Medulla oblongata (tissue), 1 donor: ENCODE results near the gene C1orf122.

Experiments used
- DNase-seq: peaks from one replicate; pipeline ENCODE4 v3.0.0-alpha.2; 2015; ENCODE audit errors: extremely low spot score

Gene C1orf122

DNA sequence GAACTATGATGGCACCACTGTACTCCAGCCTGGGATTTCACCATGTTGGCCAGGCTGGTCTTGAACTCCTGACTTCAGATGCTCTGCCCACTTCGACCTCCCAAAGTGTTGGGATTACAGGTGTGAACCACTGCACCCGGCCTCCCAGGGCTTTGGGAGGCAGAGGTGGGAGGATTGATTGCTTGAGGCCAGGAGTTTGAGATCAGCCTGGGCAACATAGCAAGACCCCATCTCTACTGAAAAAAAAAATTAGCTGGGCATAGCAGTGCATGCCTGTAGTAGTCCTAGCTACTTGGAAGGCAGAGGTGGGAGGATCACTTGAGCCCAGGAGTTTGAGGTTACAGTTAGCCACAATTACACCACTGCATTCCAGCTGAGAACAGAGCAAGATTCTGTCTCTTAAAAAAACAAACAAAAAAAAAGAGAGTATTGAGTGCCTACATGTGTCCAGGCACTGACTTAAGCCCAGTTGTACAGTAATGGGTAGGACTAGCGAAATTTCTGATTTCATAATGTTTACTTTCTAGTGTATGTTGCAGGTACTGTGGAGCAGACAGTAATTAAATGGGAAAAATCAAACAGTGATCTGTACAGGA lies 9.7 kb upstream of the C1orf122 start:
- DNase-seq = no peak

DNA sequence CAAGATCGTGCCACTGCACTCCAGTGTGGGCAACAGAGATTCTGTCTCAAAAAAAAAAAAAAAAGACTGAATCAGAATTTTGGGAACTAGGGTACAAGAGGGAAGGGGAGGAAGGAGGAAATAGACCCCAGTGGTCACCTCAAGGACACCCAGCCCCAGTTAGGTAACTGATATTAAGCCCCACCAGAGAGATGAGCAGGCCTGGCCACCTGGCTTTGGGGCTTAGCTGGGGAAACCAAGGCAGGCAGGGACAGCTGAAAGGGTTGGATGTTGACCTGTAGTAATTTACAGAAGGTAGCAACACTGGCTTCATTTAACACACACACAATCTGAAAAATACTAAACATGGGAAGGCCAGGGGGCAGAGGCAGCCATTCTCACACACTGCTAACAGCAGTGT lies 5.2 kb upstream of the C1orf122 start:
- no peak for DNase-seq

DNA sequence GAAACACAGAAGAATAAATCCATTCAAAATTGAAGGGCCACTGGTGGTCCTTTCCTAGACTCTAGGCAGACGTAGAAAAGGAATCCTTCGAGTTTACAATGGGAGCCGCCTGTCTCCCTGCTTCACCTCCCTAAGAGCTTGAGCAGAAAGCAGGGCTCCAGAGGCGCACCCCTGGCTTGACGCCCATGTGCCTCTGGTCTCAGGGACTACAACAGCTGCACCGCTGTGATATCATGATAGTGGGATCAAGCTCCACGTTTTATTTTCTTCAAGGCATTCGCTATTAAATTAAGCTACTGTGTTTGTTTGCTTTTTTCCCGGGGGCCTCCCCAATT lies 403 bp upstream of the C1orf122 start:
- no peak for DNase-seq

DNA sequence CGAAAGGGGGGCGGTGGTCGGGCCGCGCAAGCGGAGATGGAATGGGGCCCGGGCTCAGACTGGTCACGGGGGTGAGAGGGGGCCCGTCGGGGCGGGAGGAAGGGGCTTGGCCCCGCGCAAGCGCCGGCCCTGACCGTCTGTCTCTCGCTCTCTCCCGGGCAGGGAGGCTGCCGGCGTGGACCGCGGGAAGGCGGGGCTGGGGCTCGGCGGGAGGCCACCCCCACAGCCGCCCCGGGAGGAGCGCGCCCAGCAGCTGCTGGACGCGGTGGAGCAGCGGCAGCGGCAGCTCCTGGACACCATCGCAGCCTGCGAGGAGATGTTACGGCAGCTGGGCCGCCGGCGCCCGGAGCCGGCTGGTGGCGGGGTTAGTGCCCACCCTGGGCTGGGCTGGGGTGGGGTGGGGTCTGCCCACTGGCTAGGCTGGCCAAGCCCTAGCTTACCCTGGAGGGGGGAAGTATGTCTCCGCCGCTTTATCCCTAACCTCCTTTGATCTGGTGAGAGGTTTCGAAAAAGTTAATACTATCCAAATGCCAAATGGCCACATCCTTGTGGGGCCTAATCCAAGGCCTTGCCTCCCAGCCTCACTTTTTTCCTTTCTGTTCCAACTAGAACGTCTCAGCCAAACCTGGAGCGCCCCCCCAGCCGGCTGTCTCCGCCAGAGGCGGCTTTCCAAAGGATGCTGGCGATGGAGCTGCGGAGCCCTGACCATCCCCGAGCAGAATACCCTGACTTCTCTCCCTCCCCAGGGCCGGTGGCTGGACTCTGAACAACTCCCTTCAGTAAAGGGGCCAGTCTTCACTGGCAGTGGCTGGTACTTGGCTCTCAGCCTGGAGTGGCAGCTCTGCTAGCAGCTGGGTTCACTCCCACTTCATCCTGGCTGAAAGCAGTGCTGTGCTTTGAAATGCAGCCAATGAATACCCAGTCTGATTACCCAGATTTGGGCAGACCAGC lies 1.1 kb downstream of the C1orf122 start:
- DNase-seq = peak; percentile 97

DNA sequence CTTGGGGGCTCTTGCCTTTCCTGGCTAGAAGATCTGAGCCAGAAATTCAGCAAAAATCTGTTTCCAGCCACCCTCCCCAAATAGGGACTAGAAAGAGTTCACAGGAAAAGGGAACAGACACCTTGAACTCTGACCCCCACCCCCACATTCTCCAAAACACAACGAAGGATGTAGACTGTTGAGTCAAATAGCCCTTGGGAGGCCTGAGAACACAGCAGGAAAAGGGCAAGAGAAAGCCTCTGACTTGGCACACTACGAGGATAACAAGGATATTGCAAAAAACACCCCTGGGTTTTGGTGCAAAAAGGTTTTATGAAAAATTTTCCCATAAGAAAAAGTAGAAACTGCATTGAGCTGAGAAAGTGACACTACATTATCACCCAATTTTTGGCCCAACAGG lies 2.4 kb downstream of the C1orf122 start:
- no peak for DNase-seq

DNA sequence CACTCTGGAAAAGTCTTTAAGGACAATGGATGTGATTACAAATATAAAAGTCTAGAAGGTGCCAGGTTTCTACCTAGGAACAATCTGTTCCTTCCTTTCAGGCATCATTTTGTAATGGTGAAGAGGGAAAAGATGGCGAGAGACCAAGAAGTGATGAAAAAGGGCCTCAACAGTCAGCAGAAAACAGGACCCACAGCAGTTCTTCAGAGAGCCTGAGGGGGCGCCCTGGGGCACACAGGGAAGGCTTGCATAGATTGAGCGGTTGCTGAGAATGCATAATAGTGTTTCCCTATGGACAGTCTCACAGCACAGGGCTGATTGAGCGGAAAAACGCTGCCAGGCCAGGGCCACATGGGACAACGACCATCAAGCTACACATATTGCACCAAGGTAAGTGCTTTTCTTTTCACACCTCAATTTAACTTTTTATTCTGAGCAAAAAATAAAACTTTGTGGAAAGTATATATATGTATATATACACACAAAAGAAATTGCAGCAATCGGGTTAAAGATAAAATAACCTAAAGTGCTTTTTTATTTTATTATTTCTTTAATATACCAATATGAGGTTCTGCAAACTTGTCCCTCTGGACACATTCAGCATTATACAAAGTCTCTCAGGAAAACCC lies 3.6 kb downstream of the C1orf122 start:
- peak; percentile 84 for DNase-seq

DNA sequence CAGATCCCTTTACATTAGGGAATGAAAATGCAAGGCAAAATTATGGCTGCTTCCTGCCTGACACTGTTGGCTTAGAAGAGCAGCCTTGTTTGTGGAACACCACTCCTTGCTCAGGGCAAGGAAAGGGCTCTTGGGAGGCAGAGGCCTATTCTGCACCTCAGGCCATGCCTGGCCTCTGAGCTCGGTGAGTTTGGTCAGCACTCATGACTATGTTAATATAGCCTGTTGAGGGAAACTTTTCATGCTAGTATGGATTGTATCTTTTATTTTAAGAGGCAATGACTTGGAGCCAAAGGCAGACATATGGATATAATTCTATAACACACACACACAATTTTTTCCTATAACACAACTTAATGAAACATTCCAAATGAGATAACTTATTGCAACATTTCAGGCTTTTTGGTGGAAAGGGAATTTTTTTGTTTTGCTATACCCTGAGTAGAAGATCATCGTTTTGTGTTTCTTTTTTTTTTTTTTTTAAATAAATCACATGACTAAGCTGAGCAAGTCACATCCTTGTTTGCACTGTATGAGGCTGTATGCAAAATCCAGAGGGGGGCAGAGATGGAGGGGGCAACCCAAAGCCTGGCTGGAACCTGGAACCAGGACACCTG lies 6.0 kb downstream of the C1orf122 start:
- DNase-seq = no peak

DNA sequence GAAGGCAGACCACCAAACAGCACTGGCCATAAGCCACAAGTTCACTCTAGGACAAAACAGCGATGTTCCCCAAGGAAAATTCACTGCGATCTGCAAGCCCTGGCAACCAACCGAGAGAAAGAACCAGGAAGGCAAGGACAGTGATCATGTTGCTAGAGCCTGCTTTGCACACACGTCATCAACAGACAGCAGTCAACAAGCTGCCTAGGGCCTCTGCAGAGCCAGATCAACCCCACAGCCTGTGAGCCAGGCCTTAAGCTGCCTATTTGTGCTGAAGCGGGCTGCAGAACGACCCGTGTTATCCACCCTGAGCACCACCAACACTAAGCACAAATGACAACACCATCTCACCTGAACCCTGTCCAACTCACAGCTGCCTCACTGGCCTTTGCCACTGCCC lies 6.7 kb downstream of the C1orf122 start:
- DNase-seq = peak; percentile 66

DNA sequence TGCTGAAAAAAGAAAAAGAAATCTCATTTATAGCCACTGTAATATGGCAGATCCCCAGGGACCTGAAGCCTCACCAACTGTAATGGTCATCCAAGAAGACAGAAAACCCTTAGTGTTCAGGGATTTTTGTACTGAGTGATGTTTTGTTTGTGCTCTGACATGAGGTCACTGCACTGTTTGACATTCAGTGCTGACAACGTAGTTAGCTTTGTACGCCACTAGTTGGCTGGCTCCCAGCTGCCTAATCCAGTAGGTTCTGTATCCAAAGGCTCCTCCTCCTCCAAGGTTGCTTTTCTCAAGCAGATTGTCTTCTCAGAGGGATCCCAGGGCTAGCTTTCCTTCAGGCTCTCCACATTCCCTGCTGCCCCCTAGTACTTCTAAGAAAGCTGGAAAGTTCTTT lies 9.9 kb downstream of the C1orf122 start:
- DNase-seq = peak; percentile 85

DNA sequence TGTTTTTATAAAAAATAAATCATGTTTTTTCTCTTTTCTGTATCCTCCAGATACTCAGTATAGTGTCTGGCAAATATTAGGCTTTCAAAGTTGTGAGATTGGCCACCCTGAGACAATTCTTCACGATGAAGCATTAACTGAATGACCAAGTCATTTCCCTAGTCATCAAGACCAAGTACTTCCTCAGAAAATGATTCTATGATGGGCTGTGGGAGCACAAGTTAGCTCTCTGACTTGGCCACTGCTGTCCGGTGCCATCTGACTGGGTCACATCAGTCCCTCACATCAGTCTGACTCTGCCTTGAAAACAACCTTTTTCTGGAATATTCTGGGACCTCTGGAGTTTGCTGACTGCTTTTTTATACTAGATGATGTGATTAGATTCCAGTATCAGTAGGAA lies 13.9 kb downstream of the C1orf122 start:
- DNase-seq = no peak

DNA sequence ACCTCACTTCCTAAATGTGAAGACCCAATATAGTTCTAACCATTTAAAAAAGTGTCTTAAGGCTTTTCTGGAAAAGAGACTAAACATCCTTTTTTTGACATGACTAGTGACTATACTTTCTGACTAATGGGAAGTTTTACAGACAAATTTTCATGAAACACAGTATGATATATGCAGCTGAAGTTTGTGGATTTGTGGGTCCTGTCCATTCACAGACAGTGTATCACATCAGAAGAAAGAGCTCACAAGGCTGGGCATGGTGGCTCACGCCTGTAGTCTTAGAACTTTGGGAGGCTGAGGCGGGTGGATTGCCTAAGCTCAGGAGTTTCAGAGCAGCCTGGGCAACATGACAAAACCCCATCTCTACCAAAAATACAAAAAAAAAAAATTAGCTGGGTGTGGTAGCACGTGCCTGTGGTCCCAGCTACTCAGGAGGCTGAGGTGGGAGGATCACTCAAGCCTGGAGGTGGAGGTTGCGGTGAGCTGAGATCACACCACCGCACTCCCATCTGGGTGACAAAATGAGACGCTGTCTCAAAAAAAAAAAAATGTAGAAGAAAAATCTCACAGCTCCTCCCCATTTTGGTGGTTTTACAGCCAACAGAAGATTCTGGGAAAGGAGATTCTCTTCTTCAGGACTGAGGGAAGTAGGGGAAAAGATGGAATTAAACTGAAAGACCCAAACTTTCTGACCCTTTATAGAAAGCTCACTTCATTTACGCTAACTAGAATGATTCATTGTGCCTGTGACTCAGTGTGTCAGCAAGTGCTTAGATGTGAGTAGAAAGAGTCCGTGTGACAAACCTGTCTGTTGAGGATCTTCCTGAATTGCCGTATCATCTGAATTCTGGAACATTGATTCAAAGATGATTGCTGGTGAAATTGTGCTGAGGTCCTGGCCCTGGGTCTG lies 15.6 kb downstream of the C1orf122 start:
- DNase-seq = no peak

DNA sequence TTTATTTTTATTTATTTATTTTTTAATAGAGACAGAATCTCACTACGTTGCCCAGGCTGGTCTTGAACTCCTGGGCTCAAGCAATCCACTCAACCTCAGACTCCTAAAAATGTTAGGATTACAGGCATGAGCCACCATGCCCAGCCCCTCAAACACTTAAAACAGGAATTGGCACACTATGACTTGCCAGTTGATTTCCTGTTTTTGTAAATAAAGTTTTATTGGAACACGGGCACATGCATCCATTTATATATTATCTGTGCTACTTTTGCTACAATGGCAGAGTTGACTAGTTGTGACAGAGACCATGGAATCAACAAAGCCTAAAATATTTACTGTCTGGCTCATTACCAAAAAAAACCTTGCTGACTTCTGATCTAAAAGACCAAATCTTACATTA lies 16.4 kb downstream of the C1orf122 start:
- no peak for DNase-seq

DNA sequence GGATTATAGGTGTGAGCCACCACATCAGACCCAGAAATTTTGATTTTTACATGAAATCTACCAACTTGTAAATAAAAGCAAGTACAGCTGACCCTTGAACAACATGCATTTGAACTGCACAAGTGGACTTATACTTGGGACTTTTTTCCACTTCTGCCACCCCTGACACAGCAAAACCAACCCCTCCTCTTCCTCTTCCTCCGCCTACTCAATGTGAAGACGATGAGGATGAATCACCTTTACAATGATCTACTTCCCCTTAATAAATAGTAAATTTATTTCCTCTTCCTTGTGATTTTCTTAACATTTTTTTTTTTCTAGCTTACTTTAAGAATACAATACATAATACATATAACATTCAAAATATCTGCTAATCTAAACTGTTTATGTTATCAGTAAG lies 17.9 kb downstream of the C1orf122 start:
- no peak for DNase-seq

DNA sequence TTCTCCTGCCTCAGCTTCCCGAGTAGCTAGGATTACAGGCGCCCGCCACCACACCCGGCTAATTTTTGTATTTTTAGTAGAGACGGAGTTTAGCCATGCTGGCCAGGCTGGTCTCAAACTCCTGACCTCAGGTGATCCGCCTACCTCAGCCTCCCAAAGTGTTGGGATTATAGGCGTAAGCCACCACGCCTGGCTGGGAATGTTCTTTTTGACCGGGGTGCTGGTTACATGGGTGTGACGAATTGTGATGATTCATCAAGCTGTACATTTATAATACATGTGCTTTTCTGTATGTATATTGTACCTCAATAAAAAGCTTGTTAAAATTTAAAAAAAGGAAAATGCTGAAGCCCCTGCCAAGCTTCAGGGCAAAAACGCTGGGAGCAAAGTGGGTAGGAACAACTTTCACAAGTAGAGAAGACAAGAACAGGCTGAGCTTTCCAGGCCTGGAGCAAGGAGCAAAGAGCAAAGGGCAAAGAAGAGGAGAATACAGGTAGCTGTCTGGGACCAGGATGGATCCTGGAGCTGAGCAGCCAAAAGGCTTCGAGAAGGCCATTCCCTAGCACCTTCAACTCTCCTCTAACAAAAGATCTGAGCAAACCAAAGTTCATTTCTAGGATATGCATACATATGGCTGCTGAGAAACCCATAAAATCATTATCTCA lies 21.0 kb downstream of the C1orf122 start:
- DNase-seq = no peak

DNA sequence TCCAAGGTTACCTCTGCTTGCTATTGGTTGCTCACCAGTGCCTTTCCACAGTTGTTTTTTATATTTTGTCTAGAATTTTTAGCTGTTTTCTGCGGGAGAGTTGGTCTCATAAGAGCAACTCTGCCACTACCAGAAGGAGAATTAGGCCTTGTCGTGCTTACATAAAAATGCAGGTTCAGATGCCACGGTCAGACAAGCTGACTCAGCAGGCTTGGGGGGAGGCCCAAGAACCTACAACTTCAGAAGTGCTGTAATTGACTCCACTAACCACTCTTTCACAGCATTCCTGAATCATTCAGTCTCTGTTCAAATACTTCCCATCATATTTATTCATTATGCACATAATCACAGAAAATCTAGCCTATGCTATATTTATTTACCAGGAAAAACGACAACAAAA lies 23.5 kb downstream of the C1orf122 start:
- DNase-seq = no peak

DNA sequence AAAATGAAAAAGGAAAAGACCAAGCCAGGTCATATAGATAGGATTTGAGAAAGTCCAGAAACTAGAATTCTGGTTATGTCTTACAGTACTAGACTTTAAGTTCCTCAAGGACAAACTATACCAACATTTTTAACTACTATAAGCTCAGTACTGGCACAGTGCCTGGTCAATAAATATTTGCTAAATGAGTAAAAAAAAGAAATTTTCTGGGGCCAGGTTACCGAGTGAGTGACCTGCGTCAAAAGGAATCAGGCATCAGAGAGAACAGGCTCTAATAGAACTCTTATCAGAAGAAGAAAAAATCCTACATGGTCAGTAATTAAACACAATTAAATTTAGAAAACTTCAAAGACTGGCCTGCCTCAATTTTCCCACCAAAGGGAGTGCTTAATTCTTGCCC lies 24.2 kb downstream of the C1orf122 start:
- DNase-seq = no peak

DNA sequence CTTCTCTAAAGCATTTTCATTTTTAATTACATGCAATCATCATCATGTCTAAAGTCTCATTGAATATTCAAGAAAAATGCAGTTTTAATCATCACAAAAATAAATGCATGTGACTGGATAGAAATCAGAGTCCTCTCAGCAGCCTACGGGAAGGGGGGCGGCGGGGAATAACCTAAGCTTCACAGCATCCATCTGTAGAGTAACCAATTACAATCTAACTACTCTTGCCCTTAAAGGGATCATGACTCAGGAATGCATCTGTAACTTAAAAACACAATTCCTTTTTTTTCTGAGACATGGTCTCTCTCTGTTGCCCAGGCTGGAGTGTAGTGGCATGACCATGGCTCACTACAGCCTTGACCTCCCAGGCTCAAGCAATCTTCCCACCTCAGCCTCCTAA lies 29.2 kb downstream of the C1orf122 start:
- DNase-seq = no peak

DNA sequence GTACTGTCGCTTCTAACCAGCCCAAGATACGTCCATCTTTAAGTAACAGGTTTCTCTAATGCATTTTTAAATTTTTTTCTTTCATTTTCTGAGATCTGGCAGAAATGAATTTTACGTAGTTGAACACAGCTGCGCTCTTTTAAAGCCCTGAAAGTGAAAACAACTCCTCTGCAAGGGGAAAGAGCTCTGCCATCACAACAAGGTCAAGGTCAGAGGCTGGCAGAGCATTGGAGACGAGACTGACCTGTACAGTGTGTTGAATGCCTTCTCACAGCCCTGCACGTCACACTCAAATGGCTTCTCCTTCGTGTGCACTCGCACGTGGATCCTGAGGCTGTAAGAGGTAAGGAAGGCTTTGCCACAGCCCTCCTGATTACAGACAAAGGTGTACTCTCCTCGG lies 32.1 kb downstream of the C1orf122 start:
- DNase-seq = no peak

DNA sequence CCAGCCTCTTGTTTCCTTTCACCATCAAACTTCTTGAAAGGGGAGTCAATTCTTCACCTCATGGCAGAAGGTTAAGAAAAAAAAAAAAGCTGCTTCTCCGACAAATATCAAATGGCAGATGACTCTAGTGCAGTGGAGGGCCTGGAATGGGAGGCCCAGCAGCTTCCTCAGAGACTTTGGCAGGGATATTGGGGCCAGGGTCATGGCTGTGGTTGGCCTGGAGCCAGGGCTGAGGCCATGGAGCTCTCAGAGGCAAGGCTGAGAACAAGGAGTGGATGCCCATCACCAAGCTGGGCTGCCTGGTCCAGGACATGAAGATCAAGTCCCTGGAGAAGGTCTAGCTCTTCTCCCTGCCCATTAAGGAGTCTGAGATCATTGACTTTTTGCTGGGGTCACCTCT lies 33.1 kb downstream of the C1orf122 start:
- no peak for DNase-seq

DNA sequence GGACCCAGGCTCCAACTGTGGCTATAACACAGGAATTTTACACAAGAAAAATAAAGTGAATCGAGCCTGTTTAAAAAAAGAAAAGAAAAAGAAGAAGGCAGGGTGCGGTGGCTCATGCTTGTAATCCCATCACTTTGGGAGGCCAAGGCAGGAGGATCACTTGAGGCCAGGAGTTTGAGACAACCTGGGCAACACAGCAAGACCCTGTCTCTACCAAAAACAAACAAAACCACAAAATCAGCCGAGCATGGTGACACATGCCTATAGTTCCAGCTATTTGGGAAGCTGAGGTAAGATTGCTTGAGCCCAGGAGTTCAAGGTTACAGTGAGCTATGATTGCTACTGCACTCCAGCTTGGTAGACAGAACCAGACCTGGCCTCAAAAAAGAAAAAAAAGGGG lies 34.1 kb downstream of the C1orf122 start:
- no peak for DNase-seq

DNA sequence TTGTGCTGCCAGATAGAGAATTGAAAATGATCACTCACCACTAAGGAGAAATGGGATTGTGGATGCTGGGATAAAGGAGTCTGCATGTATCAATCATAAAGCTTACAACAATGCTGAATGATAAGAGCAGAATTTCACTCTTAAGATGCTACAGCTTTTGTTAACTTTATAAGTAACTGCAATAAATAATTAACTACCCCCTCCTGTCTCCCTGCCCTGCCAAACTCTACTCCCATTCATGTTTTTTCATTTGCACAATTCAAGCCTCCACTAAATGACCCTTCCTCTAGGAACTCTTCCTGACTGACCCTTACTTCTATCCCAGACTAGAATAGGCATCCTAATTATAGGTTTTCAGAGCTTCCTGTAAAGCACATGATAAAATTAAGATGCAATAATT lies 36.9 kb downstream of the C1orf122 start:
- DNase-seq = no peak
